Glutamatergic neuron (in vitro differentiated cells): ENCODE data around the gene COLQ. TPM values are rescaled to one million over a fixed set of nuclear protein-coding genes. Genes with fewer than 3 reads are reported as not detected.

Source experiments
- DNase-seq: peaks from one replicate; pipeline ENCODE4 v3.0.0; 2022
- H3K27ac Mint-ChIP-seq: one replicate; pipeline ENCODE4 v1.8.0; 2020; ENCODE audit warnings: mild to moderate bottlenecking, mixed read lengths, inconsistent platforms; ENCODE audit not compliant: unreplicated experiment
- H3K27me3 Mint-ChIP-seq: one replicate; pipeline ENCODE4 v1.8.0; 2020; ENCODE audit warnings: mild to moderate bottlenecking, moderate library complexity, mixed read lengths, inconsistent platforms; ENCODE audit not compliant: unreplicated experiment
- H3K36me3 Mint-ChIP-seq: one replicate; pipeline ENCODE4 v1.8.0; 2020; ENCODE audit warnings: mild to moderate bottlenecking, mixed read lengths, inconsistent platforms; ENCODE audit not compliant: unreplicated experiment
- H3K4me1 Mint-ChIP-seq: one replicate; pipeline ENCODE4 v1.8.0; 2020; ENCODE audit warnings: mild to moderate bottlenecking, low read depth, mixed read lengths, inconsistent platforms; ENCODE audit not compliant: unreplicated experiment
- H3K4me3 Mint-ChIP-seq: one replicate; pipeline ENCODE4 v1.8.0; 2020; ENCODE audit warnings: mild to moderate bottlenecking, mixed read lengths, inconsistent platforms; ENCODE audit not compliant: unreplicated experiment
- H3K9me3 Mint-ChIP-seq: one replicate; pipeline ENCODE4 v1.8.0; 2020; ENCODE audit warnings: mild to moderate bottlenecking, moderate library complexity, mixed read lengths, inconsistent platforms; ENCODE audit not compliant: unreplicated experiment
- total RNA-seq: library from RNA; stranded (reverse); fragmentation: NEBNext Ultra II Directional; extraction: Animal tissue kit (Norgen Biotek cat#: 25700); gene quantifications from one replicate; pipeline ENCODE4 v1.2.1, GENCODE V29; 2021; ENCODE audit not compliant: unreplicated experiment
- TF ChIP-seq, protein P1 (sequence below): fragments of 200-600 bp; sonication (generic); IDR thresholded peaks from one replicate; pipeline ENCODE4 v1.5.0; 2021; ENCODE audit not compliant: partially characterized antibody, unreplicated experiment

Gene COLQ
- total RNA-seq, 1 donor from 2014 or later, result 4.8 TPM

DNA sequence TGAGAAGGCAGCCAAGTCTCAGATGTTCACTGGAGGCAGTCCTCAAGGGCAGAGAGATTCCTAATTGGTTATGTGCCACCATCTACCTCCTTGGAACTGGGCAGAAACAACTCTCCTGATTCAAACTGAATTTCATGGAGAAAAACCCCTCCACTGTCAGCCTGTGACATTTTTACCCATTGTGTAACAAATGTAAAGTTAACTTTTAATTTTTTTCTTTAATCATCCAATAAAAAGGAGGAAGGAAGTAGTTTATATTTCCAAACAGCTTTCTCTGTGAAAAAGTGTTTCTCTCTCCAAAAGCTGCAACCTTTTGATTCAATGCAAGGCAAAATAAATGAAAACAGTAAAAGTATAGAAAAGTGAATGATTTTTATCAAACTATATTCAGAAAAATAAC lies 510 bp upstream of the COLQ start:
- DNase-seq, result no peak
- no peak overlapping the region for H3K4me3 Mint-ChIP-seq
- H3K9me3 Mint-ChIP-seq, result no peaks in the 10 kb centered on the region
- H3K36me3 Mint-ChIP-seq, result no peaks in the 10 kb centered on the region
- H3K27me3 Mint-ChIP-seq, result peaks cover 2% of the 10 kb centered on the region
- H3K4me1 Mint-ChIP-seq, result peaks cover 5% of the 10 kb centered on the region
- TF ChIP-seq, protein P1, sequence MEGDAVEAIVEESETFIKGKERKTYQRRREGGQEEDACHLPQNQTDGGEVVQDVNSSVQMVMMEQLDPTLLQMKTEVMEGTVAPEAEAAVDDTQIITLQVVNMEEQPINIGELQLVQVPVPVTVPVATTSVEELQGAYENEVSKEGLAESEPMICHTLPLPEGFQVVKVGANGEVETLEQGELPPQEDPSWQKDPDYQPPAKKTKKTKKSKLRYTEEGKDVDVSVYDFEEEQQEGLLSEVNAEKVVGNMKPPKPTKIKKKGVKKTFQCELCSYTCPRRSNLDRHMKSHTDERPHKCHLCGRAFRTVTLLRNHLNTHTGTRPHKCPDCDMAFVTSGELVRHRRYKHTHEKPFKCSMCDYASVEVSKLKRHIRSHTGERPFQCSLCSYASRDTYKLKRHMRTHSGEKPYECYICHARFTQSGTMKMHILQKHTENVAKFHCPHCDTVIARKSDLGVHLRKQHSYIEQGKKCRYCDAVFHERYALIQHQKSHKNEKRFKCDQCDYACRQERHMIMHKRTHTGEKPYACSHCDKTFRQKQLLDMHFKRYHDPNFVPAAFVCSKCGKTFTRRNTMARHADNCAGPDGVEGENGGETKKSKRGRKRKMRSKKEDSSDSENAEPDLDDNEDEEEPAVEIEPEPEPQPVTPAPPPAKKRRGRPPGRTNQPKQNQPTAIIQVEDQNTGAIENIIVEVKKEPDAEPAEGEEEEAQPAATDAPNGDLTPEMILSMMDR, result no peak
- H3K27ac Mint-ChIP-seq, result no peak overlapping the region

DNA sequence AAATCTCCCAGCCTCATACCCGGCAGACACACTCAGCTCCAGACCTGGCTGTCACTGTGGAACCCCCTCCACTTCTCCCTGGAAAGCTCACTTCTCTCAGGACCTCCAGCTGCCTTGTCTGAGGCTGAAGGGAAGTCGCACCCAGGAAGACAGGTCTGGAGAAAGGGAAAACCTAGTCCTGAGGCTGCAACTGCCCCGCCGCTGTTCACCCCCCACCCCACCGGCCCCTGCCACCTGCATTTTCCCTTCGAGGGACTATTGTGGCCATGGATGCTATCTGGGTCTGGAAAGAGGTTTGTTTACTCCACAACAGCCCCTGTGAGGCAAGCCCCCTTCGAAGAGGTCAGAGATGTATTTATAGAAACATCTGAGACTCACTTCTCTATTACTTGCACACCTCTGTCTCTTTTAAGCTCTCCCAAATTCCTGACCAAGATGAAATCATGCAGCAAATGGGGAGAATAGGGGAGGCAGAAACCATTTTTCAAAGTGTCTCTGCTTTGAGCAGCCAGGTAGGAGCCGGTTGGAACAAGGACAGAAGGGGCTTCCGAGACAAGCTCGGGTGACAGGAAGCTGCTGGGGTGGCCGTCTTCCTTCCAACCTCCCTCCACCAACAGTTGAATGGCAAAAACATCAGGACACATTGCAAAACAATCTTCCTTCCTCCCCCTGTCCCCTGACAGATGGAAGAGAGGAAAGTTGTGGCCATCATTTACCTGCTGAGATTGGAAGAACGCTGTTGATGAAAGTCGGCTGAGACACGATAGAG lies 518 bp downstream of the COLQ start:
- Mint-ChIP-seq H3K27ac (no peak overlapping the region), H3K27me3 (peaks cover 2% of the 10 kb centered on the region), H3K4me1 (peaks cover 5% of the 10 kb centered on the region), H3K4me3 (no peak overlapping the region), H3K9me3 (no peaks in the 10 kb centered on the region), H3K36me3 (no peaks in the 10 kb centered on the region)
- TF ChIP-seq, protein P1, result no peak
- DNase-seq, result no peak

DNA sequence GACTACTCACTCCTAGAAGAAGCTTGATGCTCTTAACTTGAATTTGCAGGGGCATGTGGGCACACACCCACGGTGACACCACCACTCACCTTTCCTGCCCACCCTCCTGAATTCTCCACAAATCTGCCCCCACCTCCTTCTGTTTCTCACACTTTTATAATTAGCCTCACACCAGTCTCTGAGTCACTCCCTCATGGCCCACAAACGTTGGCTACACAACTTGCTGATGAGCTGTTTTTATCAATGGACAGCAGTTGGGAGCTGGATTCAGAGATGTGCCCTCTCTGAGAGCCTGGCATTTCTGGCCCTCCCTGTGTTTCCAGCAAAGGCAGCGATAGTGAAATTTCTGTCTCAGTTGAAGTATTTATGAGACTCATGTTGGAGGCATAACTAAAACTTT lies 1.3 kb downstream of the COLQ start:
- Mint-ChIP-seq H3K4me3 (no peak overlapping the region), H3K9me3 (no peaks in the 10 kb centered on the region), H3K27ac (no peak overlapping the region), H3K27me3 (peaks cover 4% of the 10 kb centered on the region), H3K4me1 (peaks cover 5% of the 10 kb centered on the region), H3K36me3 (no peaks in the 10 kb centered on the region)
- DNase-seq, result no peak
- TF ChIP-seq, protein P1, result no peak

DNA sequence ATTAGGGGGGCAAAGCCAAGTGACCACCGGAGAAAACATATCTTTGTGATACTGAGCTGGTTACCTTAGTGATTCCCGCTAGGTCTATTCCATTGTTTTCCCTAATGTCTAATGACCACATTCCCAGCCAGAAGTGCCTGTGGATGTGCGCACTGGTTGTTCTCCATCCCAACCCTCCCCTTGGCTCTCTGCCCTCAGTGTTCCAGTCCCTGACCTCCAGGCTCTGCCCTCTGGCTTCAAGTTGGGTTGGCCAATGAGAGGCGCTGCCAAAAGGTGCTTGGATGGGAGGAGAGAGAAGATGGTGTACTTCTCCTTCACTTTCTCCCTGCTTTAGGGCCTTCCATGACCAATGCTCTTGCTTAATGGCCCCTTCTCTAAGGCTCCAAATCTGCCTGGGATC lies 2.4 kb downstream of the COLQ start:
- Mint-ChIP-seq H3K27ac (no peak overlapping the region), H3K4me1 (peaks cover 5% of the 10 kb centered on the region), H3K27me3 (peaks cover 4% of the 10 kb centered on the region), H3K36me3 (no peaks in the 10 kb centered on the region), H3K9me3 (no peaks in the 10 kb centered on the region), H3K4me3 (no peak overlapping the region)
- DNase-seq, result no peak
- TF ChIP-seq, protein P1, result no peak

DNA sequence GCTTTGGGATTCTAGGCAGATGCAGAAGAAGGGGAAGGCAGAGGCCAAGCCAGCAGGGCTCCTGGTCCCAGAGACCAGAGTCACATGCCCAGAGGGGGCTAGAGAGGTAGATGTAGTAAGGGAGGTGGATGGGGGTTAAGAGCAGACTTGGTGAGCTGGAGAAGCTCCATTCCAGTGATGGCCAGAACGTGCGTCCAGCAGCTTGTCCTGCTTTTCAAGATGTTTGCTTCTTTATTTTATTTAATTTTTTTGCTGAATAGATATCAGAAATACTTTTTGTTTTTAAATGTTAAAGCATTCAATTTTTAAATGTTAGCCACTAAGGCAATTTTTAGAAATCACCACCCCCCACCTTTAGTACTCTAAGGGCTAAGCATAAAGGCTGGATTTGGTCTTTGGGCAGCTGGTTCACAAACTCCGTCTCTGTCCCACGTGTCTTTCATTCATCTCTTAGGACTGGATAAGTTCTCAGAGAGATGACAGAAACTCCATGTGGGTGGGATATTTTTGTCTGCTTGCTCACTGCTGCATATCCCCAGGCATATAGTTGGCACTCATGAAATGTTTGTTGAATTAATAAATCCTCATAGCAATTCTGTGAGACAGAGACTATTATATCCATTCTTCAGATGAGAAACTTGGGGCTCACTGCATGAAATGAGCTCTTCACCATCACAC lies 6.7 kb downstream of the COLQ start:
- H3K36me3 Mint-ChIP-seq, result no peaks in the 10 kb centered on the region
- H3K27ac Mint-ChIP-seq, result no peak overlapping the region
- no peak overlapping the region for H3K4me3 Mint-ChIP-seq
- TF ChIP-seq, protein P1, result no peak
- H3K9me3 Mint-ChIP-seq, result no peaks in the 10 kb centered on the region
- no peaks in the 10 kb centered on the region for H3K4me1 Mint-ChIP-seq
- peaks cover 3% of the 10 kb centered on the region for H3K27me3 Mint-ChIP-seq
- no peak for DNase-seq
